Lung (tissue), 12 donors: ENCODE data around the gene FAM9A. TPM values are rescaled to one million over a fixed set of nuclear protein-coding genes. Genes with fewer than 3 reads are reported as not detected.
"Not testable (repeated sequence)": the region's sequence is repeated elsewhere in the genome, so short reads cannot be mapped to it uniquely, and the experiment has no call there.

Experiments used
- ATAC-seq: fragments of 200-7000 bp; cut with Tn5 transposase; one replicate; pipeline ENCODE4 v1.9.1; 2020; ENCODE audit warnings: moderate number of reproducible peaks; ENCODE audit not compliant: insufficient read depth, low FRiP score
- DNase-seq, 3 donors: peaks; one replicate each; pipeline ENCODE4 v3.0.0-alpha.2; 2013 to 2017
- H3K27ac ChIP-seq, 2 donors: one replicate each; pipeline ENCODE4 v1.5.1; 2013; ENCODE audit warnings: mild to moderate bottlenecking in 2 of 2, moderate library complexity in 2 of 2, control low read depth in 1 of 2, inconsistent platforms in 1 of 2, low read depth in 1 of 2, low read length in 1 of 2
- H3K27me3 ChIP-seq, 3 donors: one replicate each; pipeline ENCODE4 v1.5.1; 2013; ENCODE audit warnings: low read length in 2 of 3; ENCODE audit not compliant: control insufficient read depth in 3 of 3, insufficient read depth in 3 of 3
- H3K36me3 ChIP-seq, 4 donors: one replicate each; pipeline ENCODE4 v1.5.1; 2013; ENCODE audit warnings: low read length in 4 of 4, mild to moderate bottlenecking in 1 of 4, moderate library complexity in 1 of 4; ENCODE audit not compliant: control insufficient read depth in 4 of 4, insufficient read depth in 4 of 4
- H3K4me1 ChIP-seq, 5 donors: one replicate each; pipeline ENCODE4 v1.5.1; 2013; ENCODE audit warnings: low read length in 5 of 5, mild to moderate bottlenecking in 2 of 5, moderate library complexity in 1 of 5; ENCODE audit not compliant: control insufficient read depth in 5 of 5, insufficient read depth in 5 of 5
- H3K4me3 ChIP-seq: one replicate; pipeline ENCODE4 v1.5.1; 2013; ENCODE audit warnings: mild to moderate bottlenecking, control low read depth, moderate library complexity
- H3K9ac ChIP-seq, 2 donors: one replicate each; pipeline ENCODE4 v1.5.1; 2013; ENCODE audit warnings: low read length in 2 of 2, control low read depth in 1 of 2; ENCODE audit not compliant: insufficient read depth in 1 of 2
- H3K9me3 ChIP-seq, 4 donors: one replicate each; pipeline ENCODE4 v1.5.1; 2013; ENCODE audit warnings: low read length in 3 of 4, mild to moderate bottlenecking in 1 of 4, moderate library complexity in 1 of 4; ENCODE audit not compliant: control insufficient read depth in 4 of 4, insufficient read depth in 3 of 4
- WGBS, 2 donors: extraction: QIAGEN DNeasy Blood & Tissue Kit; methylation state at CpG; one replicate each; pipeline ENCODE4 v1.1.7; 2013; 5-methylcytosine and 5-hydroxymethylcytosine counted together
- polyA plus RNA-seq, 2 donors: library from polyadenylated mRNA; stranded (reverse); fragments of 200-250 nt; gene quantifications; one replicate each; pipeline ENCODE4 v1.2.1, GENCODE V29; 2013
- total RNA-seq, 2 donors: library from RNA; depleted of rRNA in 1 of 2; stranded (reverse); fragments of >200 nt in 1 of 2; gene quantifications; one replicate each; pipeline ENCODE4 v1.2.1, GENCODE V29; 2014 to 2021
- TF ChIP-seq, protein P1 (sequence below): IDR thresholded peaks from 2 replicates; pipeline ENCODE4 v1.5.1; 2012; ENCODE audit warnings: mild to moderate bottlenecking; ENCODE audit errors: control extremely low read depth, extremely low read depth
- donor health status: control.
- donor health status: control.
- donor health status: Bipolar disorder and iron deficiency.
- donor health status: healthy.
- donor health status: DM: yes; HTN: yes; CAD: no.

FAM9A gene
- total and polyA plus RNA-seq, 4 donors = not detected

DNA sequence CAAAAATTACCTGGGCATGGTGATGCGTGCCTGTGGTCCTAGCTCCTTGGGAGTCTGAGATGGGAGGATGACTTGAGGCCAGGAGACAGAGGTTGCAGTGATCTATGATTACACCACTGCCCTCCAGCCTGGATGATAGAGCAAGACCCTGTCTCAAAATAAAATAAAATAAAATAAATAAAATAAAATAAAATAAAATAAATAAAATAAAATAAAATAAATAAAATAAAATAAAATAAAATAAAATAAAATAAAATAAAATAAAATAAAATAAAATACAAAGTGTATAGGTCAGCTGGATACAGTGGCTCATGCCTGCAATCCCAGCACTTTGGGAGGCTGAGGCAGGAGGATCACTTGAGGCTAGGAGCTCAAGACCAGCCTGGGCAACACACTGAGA lies 14.1 kb downstream of the FAM9A start:
- H3K4me3 ChIP-seq, ATAC-seq, H3K36me3 ChIP-seq, H3K27ac ChIP-seq, H3K9ac ChIP-seq, H3K4me1 ChIP-seq, DNase-seq, H3K9me3 ChIP-seq: not testable (repeated sequence)
- peaks cover 4 to 31% (median 5%) of the 10 kb centered on the region in 3 donors for H3K27me3 ChIP-seq
- whole genome bisulfite sequencing, 2 donors = 94% methylated on average over 1 of the region's 1 CpG

GRCh38 chrX:8784162-8784561 lies 17.0 kb downstream of the FAM9A start:
- Histone ChIP-seq H3K9me3 (peaks cover 0 to 4% (median 0%) of the 10 kb centered on the region in 4 donors), H3K4me1 (no peaks in the 10 kb centered on the region), H3K36me3 (no peaks in the 10 kb centered on the region), H3K27ac (no peak overlapping the region), H3K4me3 (no peak overlapping the region), H3K27me3 (peaks cover 4 to 21% (median 5%) of the 10 kb centered on the region in 3 donors), H3K9ac (no peak overlapping the region)
- DNase-seq = no peak
- no peak for ATAC-seq
- WGBS, 2 donors = 73 to 97% methylated on average over 16 to 25 of the region's 25 CpGs
- TF ChIP-seq, protein P1, sequence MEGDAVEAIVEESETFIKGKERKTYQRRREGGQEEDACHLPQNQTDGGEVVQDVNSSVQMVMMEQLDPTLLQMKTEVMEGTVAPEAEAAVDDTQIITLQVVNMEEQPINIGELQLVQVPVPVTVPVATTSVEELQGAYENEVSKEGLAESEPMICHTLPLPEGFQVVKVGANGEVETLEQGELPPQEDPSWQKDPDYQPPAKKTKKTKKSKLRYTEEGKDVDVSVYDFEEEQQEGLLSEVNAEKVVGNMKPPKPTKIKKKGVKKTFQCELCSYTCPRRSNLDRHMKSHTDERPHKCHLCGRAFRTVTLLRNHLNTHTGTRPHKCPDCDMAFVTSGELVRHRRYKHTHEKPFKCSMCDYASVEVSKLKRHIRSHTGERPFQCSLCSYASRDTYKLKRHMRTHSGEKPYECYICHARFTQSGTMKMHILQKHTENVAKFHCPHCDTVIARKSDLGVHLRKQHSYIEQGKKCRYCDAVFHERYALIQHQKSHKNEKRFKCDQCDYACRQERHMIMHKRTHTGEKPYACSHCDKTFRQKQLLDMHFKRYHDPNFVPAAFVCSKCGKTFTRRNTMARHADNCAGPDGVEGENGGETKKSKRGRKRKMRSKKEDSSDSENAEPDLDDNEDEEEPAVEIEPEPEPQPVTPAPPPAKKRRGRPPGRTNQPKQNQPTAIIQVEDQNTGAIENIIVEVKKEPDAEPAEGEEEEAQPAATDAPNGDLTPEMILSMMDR = no peak

- peaks cover 0 to 4% (median 0%) of the 10 kb centered on the region in 4 donors for H3K9me3 ChIP-seq
- TF ChIP-seq, protein P1 = no peak
- DNase-seq (no peak), ATAC-seq (no peak)
- H3K4me1 ChIP-seq = no peaks in the 10 kb centered on the region
- peaks cover 3 to 17% (median 4%) of the 10 kb centered on the region in 3 donors for H3K27me3 ChIP-seq
- no peak overlapping the region for H3K9ac ChIP-seq
- WGBS, 2 donors = 77 to 93% methylated on average over 13 to 19 of the region's 19 CpGs
- no peak overlapping the region for H3K27ac ChIP-seq
- H3K36me3 ChIP-seq = no peaks in the 10 kb centered on the region
- H3K4me3 ChIP-seq = no peak overlapping the region
Measured at GRCh38 chrX:8783714-8784098, 17.5 kb downstream of the FAM9A start.

GRCh38 chrX:8783097-8783713 lies 18.0 kb downstream of the FAM9A start:
- Histone ChIP-seq H3K4me1 (no peaks in the 10 kb centered on the region), H3K27ac (no peak overlapping the region), H3K4me3 (no peak overlapping the region), H3K9ac (no peak overlapping the region), H3K9me3 (peaks cover 0 to 4% (median 0%) of the 10 kb centered on the region in 4 donors), H3K36me3 (no peaks in the 10 kb centered on the region), H3K27me3 (peaks cover 3 to 14% (median 4%) of the 10 kb centered on the region in 3 donors)
- TF ChIP-seq, protein P1 = no peak
- DNase-seq = peak; percentile 24 to 51 (median 34)
- 40 to 41% methylated on average over 28 to 32 of the region's 32 CpGs for WGBS, 2 donors
- ATAC-seq = peak; percentile 77
